Measurements from ENCODE around the gene HS3ST3A1.

Gene HS3ST3A1

DNA sequence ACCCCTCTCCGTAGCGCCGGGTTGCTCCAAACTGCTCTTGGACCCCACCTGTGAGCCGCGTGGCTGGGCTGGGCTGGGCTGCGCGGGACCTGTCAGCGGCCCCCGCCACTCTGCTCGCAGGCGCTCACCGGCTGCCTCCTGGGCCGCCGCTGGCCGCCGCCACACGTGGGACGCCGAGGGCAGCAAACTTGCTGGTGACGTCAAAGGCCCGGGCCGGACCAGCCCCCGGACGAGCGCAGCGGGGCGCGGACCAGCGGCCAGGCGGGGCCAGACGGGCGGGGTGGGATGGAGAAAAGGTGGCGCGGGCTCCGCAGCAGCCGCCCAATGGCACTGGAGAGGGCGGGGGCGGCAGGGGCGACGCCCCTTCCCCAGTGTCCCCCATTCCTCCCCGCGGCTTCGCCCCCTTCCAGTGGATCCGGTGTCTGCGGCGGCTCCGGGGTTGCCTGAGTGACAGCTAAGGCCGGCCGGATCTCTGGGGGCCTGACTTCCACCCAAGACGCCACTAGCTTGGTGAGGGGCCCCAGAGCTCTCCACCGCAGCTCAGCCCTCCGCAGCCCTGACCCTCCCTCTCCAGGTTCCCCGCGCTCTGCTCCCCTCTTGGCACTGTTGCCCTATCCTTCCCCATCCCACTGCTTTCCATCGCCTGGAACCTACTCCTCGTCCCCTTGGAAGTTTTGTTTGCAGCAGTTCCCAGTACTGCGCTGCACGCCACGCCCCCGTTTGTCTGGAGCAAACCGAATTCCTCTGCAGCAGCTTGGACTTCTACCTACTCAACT is at the start of gene HS3ST3A1:
Gene HS3ST3A1, minus strand, starts transcription at position 154 of the 776 bp plus-strand sequence. CDS start 800 bp downstream, outside the sequence.
- DNase-seq (ENCODE audit: low read depth in 2 of 2): no peak

DNA sequence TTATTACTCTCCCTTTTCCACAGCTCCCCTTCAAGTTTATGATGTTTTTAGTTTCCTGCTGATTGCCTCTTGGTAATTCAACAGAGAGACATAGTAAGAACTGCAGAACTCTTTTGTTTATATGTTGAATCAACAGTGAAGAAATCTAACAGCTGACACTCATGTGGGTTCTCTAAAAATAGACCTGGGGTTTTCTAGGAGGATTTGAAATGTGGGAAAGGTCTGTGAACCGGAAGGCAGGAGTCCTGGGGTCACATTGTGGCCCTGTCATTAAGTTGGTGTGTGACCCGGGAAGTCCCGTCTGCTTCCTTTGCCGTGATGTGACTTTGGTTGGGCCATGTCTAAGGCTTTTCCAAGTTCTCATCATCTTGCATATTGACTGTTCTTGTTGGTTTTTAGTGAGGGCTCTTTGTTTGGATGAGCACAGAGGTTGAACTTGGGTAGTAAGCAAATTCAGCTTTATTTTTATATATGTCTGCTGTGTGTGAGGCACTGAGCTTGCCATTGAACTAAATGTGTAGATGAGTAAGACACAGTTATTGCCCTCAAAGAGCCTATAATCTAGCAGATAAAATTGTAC is 48.5 kb upstream of the HS3ST3A1 start:
- DNase-seq (ENCODE audit: low read depth in 2 of 2): no peak

DNA sequence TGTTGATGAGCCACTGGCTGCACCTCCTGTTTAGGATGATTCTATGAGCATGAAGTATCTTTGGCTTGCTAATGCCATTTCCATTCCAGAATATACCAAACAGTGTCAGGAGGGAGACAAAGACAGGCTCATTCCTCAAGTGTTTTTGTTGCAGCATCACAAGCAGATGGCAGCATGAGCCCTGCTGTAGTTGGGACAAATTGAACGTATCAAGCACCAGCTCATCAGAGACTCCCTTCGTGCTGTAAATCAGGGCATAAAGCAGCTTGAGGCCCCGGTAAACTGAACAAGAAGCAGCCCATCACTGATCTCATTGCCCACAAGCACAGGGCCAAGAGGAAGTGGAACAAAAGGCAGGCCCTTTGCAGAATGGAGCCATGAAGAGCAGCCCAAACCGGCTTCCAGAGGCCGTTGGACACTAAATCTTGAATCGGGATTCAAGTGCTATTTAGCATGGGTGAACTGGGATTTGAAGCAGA is 45.9 kb upstream of the HS3ST3A1 start:
- DNase-seq (ENCODE audit: low read depth in 2 of 2): no peak

DNA sequence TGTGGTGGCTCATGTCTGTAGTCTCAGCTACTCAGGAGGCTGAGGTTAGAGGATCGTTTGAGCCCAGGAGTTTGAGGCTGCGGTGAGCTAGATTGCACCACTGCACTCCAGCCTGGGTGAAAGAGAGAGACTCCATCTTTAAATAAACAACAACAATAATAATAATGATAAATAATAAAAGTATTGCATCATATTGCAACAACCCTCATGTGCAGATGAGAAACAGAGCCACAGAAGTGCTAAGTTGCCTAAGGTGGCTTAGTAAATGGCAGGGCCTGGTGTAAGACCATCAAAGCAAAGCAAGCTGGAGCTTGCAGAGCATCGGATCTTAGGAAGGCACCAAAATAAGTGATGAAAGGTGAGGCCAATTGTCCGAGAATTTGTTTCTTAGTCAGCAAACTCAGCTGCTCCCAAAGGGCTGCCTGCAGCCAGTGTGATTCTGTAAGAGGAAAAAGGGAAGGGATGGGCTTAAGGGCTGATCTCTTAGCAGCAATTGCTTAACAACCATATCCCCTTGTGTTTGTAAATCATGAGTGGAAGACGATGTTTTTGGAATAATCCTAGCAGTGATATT is 45.3 kb upstream of the HS3ST3A1 start:
- DNase-seq (ENCODE audit: low read depth in 2 of 2): no peak

DNA sequence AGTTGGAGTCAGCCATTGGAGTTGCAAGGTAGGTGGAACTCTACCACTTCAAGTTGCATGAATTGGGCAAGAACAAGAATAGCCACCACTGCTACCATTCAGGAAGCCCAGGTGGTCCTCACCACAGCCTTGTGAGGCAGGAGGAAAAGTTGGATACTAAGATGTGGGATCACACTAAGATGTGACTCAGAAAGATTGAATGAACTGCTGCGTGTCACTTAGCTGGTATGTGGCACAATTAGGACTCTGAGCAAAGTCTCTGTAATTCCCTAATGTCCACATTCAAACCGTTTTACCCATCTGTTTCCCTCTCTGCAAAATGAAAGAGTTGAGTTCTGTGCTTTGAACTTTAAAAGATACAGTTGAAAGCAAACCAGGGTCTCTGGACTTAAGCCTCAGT is 44.7 kb upstream of the HS3ST3A1 start:
- DNase-seq (ENCODE audit: low read depth in 2 of 2): no peak

DNA sequence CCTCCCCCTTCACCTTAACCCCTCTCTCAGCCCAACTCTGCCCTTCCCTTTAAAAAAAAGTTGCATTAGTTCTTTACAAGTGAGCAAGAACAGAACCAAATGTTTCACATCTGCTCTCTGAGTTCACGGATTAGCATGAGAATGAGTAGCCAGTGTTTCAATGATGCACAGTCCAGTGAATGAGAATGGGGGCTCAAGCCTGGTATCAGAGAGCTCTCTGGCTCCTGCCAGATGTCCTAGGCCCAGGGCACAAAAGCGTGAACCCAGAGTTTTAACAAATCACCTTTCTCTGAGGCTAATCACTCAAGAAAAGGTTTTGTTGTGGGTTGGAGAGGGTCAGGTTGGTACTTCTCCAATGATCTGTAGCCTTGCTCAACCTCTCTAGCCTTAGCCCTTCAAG is 41.5 kb upstream of the HS3ST3A1 start:
- no peak for DNase-seq (ENCODE audit: low read depth in 2 of 2)

DNA sequence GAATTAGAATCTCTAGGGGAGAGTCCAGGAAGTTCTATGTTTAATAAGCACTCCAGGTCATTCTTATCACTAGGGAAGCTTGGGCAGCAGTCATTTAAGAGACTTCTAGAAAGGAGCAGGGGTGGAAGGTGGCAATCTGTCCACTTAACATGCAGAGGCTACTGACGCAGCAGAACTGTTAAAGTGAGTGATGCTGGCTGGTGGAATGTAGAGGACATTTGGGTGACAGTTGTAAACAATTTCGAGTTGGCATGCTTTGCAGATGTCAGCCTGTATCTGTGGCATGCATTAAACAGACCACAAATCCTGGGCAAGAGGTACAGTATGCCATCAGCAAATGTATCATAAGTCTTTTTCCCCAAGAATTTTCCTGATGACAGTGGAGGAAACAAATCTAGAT is 40.5 kb upstream of the HS3ST3A1 start:
- no peak for DNase-seq (ENCODE audit: low read depth in 2 of 2)

DNA sequence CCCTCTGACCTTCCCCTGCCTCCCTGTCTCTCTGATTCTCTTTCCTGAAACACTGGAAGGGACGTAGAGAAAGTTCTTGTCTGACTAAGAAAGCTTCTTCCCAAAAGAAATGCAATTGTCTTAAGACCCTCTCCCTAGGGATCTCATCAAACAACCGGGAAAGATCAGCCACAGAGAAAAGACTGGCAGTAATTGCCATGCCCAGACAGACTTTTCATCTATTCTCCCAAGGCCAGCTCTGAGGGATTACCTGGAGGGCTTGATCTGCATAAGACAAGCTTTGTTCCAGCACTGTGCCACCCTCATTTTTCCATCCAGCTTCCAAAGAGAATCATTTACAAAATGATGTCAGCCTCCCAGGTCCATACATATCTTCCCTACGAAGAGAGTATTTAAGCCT is 38.8 kb upstream of the HS3ST3A1 start:
- no peak for DNase-seq (ENCODE audit: low read depth in 2 of 2)

DNA sequence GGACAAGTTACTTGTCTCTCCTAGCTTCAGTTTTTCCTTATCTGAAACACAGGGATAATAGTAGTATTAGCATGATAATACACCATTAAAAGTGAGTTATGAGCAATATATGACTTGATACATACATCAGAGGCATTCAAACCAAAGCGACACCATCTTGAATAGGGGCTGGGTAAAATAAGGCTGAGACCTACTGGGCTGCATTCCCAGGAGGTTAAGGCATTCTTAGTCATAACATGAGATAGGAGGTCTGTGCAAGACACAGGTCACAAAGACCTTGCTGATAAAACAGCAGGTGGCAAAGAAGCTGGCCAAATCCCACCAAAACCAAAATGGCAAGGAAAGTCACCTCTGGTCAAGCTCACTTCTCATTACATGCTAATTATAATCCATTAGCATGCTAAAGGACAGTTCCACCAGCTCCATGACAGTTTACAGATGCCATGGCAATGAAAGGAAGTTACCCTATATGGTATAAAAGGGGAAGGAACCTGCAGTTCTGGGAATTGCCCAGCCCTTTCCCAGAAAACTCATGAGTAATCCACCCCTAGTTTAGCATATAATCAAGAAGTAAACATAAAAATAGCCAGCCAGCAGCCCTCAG is 37.2 kb upstream of the HS3ST3A1 start:
- no peak for DNase-seq (ENCODE audit: low read depth in 2 of 2)

DNA sequence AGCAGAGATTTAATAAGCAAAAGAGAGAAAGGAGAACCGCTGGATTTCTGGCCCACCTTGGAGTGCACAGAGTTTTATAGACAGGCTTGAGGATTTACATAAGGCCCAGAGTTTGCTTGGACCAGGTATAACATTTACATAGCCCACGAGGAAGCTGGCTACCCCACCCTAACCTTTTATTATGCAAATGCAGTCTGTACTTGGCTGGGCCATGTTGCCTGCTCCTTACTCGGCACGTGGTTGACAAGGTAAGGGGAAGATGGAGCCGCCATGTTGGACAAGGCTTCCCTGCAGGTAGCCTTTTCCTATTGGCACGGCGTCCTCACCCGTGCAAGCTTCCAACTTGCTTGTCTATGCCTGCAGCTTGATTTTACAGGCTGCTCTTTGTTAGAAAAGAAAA is 35.2 kb upstream of the HS3ST3A1 start:
- DNase-seq (ENCODE audit: low read depth in 2 of 2): no peak

DNA sequence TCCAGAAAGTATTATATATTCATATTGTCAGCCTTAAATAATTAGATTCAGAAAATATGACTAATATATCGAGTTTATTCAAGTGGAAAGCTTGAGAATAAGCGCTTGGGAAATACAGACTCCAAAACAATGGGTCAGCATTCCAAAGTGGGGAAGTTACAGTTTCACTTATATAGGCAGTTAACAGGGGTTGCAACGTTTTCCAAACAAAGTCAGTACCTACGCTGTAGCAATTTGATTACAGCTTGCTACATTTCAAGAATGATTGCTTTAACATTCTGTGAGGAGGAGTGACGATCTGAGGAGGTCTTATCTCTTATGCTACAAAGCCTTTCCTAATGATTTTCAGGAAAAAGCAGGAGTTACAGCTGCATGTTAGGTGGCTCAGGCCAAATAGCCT is 34.2 kb upstream of the HS3ST3A1 start:
- no peak for DNase-seq (ENCODE audit: low read depth in 2 of 2)

DNA sequence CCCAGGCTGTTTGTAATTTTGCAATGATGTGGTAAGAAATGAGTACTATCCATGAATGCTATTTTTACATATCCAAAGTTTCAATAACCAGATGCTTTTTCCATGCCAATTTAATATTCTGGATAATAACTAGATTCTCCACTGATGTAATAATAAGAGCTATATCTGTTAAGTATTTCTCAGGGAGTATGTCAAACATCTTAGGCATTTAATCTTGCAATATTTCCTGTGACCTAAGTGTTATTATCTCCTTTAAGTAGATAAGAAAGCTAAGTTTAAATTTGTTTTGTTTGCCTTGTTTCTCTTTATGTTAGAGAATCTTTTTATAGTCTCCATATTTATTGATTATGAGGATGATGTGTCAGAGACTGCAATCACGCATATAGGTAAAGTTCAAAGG is 32.3 kb upstream of the HS3ST3A1 start:
- no peak for DNase-seq (ENCODE audit: low read depth in 2 of 2)

DNA sequence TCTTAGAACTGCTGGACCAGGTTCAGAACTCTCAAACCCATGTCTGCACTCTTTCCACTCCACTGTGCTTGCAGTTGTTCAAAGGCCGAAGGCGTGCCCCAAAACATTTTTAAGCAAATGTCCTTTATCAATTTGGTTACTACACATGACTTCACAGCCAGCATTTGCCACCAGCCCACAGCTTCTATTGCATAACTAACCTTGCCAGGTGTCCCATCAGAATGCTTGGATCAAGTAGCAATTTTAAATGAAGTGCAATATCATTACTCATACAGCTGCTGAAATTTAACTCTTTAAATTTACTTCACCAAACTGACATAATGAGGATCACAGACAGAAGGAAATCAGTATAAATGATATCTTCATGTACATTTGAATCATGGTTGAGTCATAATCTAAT is 29.8 kb upstream of the HS3ST3A1 start:
- DNase-seq (ENCODE audit: low read depth in 2 of 2): no peak

DNA sequence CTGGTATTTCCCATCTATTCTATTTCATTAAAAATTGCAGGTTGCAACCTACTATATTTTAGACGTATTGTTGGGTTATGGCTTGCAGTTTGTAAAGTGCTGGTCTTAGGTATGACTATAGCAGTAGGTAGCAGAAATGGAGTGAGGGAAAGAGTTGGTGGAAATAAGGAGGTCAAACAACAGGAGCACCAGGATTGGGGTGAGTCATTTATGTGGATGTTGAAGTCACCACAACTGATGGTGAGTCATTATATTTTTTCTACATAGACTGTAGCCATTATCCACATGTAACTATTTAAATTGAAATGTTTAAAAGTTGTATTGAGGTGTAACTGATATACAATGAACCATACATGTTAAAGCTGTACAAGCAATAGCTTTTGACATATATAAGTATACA is 25.0 kb upstream of the HS3ST3A1 start:
- no peak for DNase-seq (ENCODE audit: low read depth in 2 of 2)

DNA sequence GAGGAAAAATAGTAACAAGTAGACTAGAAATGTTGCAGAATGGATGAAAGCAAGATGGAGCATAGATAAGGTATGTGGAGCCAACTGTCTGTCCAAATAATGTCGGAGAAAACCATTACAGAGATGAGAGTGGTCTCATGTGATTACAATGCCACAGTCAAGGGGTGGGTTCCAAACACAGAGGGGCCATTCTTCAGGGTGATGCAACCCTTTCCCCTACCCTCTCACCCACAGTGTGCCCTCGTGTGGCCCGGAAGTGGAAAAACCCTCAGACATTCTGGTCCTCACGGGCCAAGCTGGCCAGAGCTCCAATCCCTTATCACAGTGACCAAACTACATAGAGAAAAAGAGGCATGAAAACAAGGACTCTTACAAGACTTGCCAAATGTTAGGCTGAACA is 17.7 kb upstream of the HS3ST3A1 start:
- no peak for DNase-seq (ENCODE audit: low read depth in 2 of 2)

DNA sequence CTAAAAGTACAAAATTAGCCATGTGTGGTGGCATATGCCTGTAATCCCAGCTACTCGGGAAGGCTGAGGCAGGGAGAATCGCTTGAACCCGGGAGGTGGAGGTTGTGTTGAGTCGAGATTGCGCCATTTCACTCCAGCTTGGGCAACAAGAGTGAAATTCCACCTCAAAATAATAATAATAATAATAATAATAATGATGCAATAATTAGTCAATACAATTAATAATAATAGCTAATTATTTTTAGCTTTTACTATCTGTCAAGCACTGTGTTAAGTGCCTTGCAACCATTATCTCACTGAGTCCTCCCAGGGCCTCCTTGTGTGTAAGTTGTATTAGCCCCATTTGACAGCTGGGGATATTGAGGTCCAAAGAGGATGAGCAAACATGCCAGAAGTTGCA is 14.3 kb upstream of the HS3ST3A1 start:
- no peak for DNase-seq (ENCODE audit: low read depth in 2 of 2)

DNA sequence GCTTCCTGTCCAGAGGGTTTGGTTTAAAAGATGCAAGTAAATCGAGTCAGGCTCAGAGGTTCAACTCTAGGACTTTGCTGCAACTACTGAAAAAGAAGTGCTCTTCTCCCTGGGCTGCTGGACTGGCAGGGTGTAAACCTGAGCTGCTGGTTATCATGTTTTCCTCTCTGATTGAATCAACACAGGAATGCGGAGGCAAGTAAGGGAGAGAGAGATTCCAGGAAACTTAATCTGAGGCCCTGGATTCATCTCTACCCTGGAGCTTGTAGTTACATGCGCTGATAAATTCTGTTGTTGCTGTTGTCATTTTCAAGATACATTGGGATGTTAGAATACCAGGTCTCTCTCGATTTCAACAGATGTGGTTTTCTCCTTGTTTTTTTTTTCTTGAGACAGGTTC is 8.2 kb upstream of the HS3ST3A1 start:
- no peak for DNase-seq (ENCODE audit: low read depth in 2 of 2)

DNA sequence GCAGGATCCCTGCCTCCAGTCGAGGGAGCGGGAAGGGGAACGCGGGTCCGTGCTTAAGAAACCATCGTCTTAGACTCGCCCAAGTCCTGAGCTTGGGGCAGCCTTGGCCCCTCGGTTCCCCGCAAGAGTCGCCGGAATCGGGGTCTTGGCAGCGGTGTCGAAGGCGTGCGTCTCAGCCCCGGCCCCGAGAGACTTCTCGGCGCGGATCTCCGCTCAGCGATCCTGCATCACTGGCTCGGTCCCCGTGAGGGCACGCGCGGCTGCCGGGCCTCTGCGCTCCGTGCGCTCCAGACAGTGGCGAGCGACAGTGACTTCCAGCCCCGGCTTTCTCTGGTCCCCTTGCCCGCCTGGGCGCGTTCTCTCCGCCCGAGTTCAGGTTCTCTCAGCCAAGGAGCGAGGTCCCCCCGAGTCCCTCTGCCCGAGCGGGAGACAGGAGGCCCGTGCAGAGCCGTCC is 380 bp downstream of the HS3ST3A1 start:
- no peak for DNase-seq (ENCODE audit: low read depth in 2 of 2)

DNA sequence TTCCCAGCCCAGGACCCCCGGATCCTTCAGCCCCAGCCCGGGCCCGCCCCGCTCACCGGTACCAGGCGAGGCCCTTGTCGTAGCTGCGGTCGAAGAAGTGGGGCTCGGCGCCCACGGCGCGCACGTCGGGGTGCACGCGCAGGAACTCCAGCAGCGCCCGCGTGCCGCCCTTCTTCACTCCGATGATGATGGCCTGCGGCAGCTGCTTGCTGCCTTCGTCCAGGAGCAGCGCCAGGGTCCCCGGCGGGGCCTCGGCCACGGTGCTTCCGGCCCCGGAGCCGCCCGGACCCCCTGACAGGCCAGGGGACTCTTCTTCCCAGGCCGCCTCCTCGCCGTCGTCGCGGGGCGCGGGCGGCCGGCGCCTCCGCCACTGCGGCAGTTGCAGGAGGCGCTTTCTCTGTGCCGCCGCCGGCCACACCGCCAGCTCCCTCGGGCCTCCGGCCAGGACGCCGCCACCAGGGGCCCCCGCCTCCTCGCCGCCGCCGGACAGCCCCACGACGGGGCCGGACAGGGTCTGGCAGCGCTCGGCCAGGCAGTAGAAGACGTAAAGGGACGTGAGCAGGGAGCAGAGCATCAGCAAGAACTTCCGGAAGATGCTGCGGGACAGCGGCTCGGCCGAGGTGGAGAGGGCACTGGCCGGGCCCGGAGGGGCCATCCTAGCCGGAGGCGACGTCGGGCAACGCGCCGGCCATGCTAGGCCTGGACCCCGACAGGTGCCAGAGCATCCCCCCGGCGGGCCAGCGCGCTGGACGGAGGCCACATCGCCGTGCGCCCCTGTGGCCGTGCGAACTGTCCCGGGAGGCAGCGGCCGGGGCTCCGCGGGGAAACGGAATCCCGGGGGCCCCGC is 1.0 kb downstream of the HS3ST3A1 start:
- no peak for DNase-seq (ENCODE audit: low read depth in 2 of 2)

DNA sequence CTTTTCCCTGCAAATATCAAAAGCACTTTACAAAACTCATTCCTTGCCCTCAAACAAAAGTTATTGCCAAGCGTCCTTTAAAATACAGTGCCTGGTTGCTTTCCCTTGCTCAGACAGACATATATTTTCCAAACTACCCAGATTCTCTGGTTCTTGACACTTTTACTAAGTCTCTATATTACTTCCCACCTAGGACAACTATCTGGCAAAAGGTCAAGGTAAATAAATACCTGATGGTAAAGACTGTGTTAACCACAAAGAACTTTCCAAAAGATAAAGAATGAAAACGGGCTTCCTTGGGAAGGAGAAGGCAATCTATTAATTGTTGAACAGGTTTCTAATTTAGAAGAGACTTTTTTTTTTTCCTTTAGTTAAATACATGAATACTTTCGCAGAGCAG is 1.9 kb downstream of the HS3ST3A1 start:
- no peak for DNase-seq (ENCODE audit: low read depth in 2 of 2)

DNA sequence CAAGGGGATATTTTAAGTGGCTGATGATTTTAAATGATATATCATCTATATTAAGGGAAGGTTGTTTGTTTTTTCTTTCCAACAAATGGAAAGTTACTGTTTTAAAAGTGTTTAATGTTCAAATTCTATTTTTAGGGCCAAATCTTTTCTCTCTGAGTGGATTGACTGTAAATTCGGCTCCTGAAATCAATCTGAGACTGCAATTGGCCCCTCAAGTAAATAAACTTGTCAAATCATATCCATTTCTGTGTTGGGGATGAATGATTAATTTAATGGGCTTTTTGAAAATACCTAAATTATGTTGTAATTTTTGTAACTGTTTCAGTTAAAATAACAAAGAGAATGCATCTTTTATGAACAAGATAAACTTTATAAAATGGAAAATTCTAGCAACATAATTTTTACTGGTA is 2.6 kb downstream of the HS3ST3A1 start:
- DNase-seq (ENCODE audit: low read depth in 2 of 2): no peak
